H1 (cell line): ENCODE data around the gene BRAT1. TPM values are rescaled to one million over a fixed set of nuclear protein-coding genes. Genes with fewer than 3 reads are reported as not detected.

ENCODE experiments used
- CTCF ChIA-PET: fragments of 300-600 bp; sonication (Branson Sonifier 250); formaldehyde crosslinking; loops from one replicate; lab custom pipeline; 2021; ENCODE audit not compliant: partially characterized antibody; lab: Charles Lee
- POLR2A ChIA-PET: fragments of 300-600 bp; sonication (Branson Sonifier 250); formaldehyde crosslinking; loops from one replicate; lab custom pipeline; 2021; ENCODE audit warnings: inconsistent platforms; ENCODE audit not compliant: partially characterized antibody; lab: Charles Lee
- DNase-seq, 2 experiments: peaks; one replicate each; pipeline versions ENCODE4 v3.0.0 to v3.0.0-alpha.2; 2010 to 2022; ENCODE audit warnings: low spot score in 2 of 2, low read depth in 1 of 2, mixed read lengths in 1 of 2
- FAIRE-seq: peaks from 2 replicates; lab custom pipeline; 2011; peaks lifted over from hg19 to GRCh38; lab: Jason Lieb, UNC
- H2AFZ ChIP-seq: 2 replicates; pipeline ENCODE4 v1.8.1; 2012; ENCODE audit warnings: low read length, inconsistent platforms
- H2AK5ac ChIP-seq: 2 replicates; pipeline ENCODE4 v1.6.1; 2013; ENCODE audit warnings: low read depth, low read length
- H2BK120ac ChIP-seq: replicated peaks from 2 replicates; pipeline ENCODE3; 2013; ENCODE audit warnings: low read depth, low read length, inconsistent platforms
- H2BK12ac ChIP-seq: 2 replicates; pipeline ENCODE4 v1.6.1; 2013; ENCODE audit warnings: low read depth, low read length
- H2BK15ac ChIP-seq: 2 replicates; pipeline ENCODE4 v1.6.1; 2013; ENCODE audit warnings: low read length
- H2BK20ac ChIP-seq: 2 replicates; pipeline ENCODE4 v1.6.1; 2013; ENCODE audit warnings: low read length
- H2BK5ac ChIP-seq: 2 replicates; pipeline ENCODE4 v1.6.1; 2013; ENCODE audit warnings: low read depth, low read length
- H3K14ac ChIP-seq: 2 replicates; pipeline ENCODE4 v1.6.1; 2013; ENCODE audit warnings: inconsistent platforms; ENCODE audit not compliant: insufficient read length
- H3K18ac ChIP-seq: 2 replicates; pipeline ENCODE4 v1.6.1; 2013; ENCODE audit warnings: low read length; ENCODE audit errors: extremely low read depth
- H3K23ac ChIP-seq: 2 replicates; pipeline ENCODE4 v1.6.1; 2013; ENCODE audit warnings: inconsistent platforms; ENCODE audit not compliant: insufficient read length
- H3K23me2 ChIP-seq: 2 replicates; pipeline ENCODE4 v1.6.1; 2013; ENCODE audit warnings: low read depth, low read length
- H3K27ac ChIP-seq: 2 replicates; pipeline ENCODE4 v1.6.1; 2011; ENCODE audit warnings: low read depth, low read length, inconsistent platforms
- H3K27me3 ChIP-seq, 4 experiments: replicated peaks in 1 of 4; 1 replicate in 1 of 4; 2 replicates in 3 of 4; pipeline versions ENCODE4 v1.6.1 to v1.8.1; 2011 to 2013; ENCODE audit warnings: low read length in 3 of 4, mild to moderate bottlenecking in 3 of 4, inconsistent platforms in 2 of 4, mixed read lengths in 2 of 4, moderate library complexity in 1 of 4; ENCODE audit not compliant: control insufficient read depth in 3 of 4, insufficient read depth in 3 of 4; ENCODE audit errors: extremely low read depth in 1 of 4
- H3K36me3 ChIP-seq, 4 experiments: 2 replicates each; pipeline versions ENCODE4 v1.6.1 to v1.8.1; 2011 to 2013; ENCODE audit warnings: mild to moderate bottlenecking in 4 of 4, low read length in 3 of 4, moderate library complexity in 2 of 4, control low read depth in 1 of 4, inconsistent platforms in 1 of 4; ENCODE audit not compliant: insufficient read depth in 4 of 4, control insufficient read depth in 2 of 4
- H3K4ac ChIP-seq: replicated peaks from 2 replicates; pipeline ENCODE3; 2013; ENCODE audit warnings: low read length, low read depth, mixed read lengths, inconsistent platforms; ENCODE audit not compliant: insufficient read length
- H3K4me1 ChIP-seq, 4 experiments: replicated peaks in 1 of 4; 1 replicate in 1 of 4; 2 replicates in 3 of 4; pipeline versions ENCODE4 v1.6.1 to v1.8.1; 2011 to 2013; ENCODE audit warnings: low read length in 3 of 4, inconsistent platforms in 2 of 4, mixed read lengths in 1 of 4; ENCODE audit not compliant: insufficient read depth in 4 of 4, control insufficient read depth in 3 of 4
- H3K4me2 ChIP-seq, 2 experiments: 2 replicates each; pipeline versions ENCODE4 v1.6.1 to v1.8.1; 2011 to 2013; ENCODE audit warnings: low read depth in 2 of 2, low read length in 2 of 2, control low read depth in 1 of 2, inconsistent platforms in 1 of 2, mild to moderate bottlenecking in 1 of 2; ENCODE audit not compliant: insufficient read depth in 1 of 2
- H3K4me3 ChIP-seq, 4 experiments: fragments of 200-600, 300-600 bp in 1 of 4; sonication (generic), shearing (Covaris generic), sonication (Bioruptor Twin) in 1 of 4; 2 replicates each; pipeline versions ENCODE4 v1.5.1 to v1.8.1; 2011 to 2016; ENCODE audit warnings: low read length in 4 of 4, low read depth in 3 of 4, control low read depth in 2 of 4, inconsistent platforms in 2 of 4, mild to moderate bottlenecking in 2 of 4, mixed read lengths in 1 of 4, moderate library complexity in 1 of 4; ENCODE audit not compliant: insufficient read depth in 2 of 4; ENCODE audit errors: extremely low read depth in 1 of 4
- H3K56ac ChIP-seq: replicated peaks from 2 replicates; pipeline ENCODE3; 2013; ENCODE audit warnings: low read depth, mild to moderate bottlenecking, mixed read lengths, low read length, inconsistent platforms; ENCODE audit not compliant: insufficient read length
- H3K79me1 ChIP-seq: 2 replicates; pipeline ENCODE4 v1.6.1; 2013; ENCODE audit warnings: low read depth, low read length, control low read depth
- H3K79me2 ChIP-seq, 2 experiments: 2 replicates each; pipeline versions ENCODE4 v1.6.1 to v1.8.1; 2012 to 2013; ENCODE audit warnings: low read length in 2 of 2, mild to moderate bottlenecking in 2 of 2, inconsistent platforms in 1 of 2; ENCODE audit not compliant: insufficient read depth in 2 of 2, control insufficient read depth in 1 of 2
- H3K9ac ChIP-seq, 4 experiments: replicated peaks in 1 of 4; 1 replicate in 1 of 4; 2 replicates in 3 of 4; pipeline versions ENCODE4 v1.6.1 to v1.8.1; 2011 to 2013; ENCODE audit warnings: low read depth in 3 of 4, low read length in 3 of 4, control low read depth in 2 of 4, mild to moderate bottlenecking in 2 of 4, moderate library complexity in 2 of 4, inconsistent platforms in 1 of 4; ENCODE audit errors: extremely low read depth in 1 of 4
- H3K9me3 ChIP-seq, 2 experiments: 2 replicates each; pipeline versions ENCODE4 v1.6.1 to v1.8.1; 2012 to 2013; ENCODE audit warnings: mild to moderate bottlenecking in 2 of 2, moderate library complexity in 2 of 2, control low read depth in 1 of 2, inconsistent platforms in 1 of 2, low read depth in 1 of 2, low read length in 1 of 2, mixed read lengths in 1 of 2; ENCODE audit not compliant: insufficient read depth in 2 of 2
- H4K20me1 ChIP-seq, 2 experiments: replicated peaks in 1 of 2; 2 replicates each; pipeline versions ENCODE3 to v1.8.1; 2011 to 2013; ENCODE audit warnings: inconsistent platforms in 2 of 2, low read length in 2 of 2, mild to moderate bottlenecking in 1 of 2; ENCODE audit not compliant: insufficient read depth in 2 of 2, control insufficient read depth in 1 of 2
- H4K5ac ChIP-seq: 2 replicates; pipeline ENCODE4 v1.6.1; 2013; ENCODE audit warnings: low read length, low read depth, mixed read lengths, inconsistent platforms; ENCODE audit not compliant: insufficient read length
- H4K8ac ChIP-seq: 2 replicates; pipeline ENCODE4 v1.8.0; 2013; ENCODE audit warnings: mild to moderate bottlenecking, moderate library complexity, low read length, inconsistent platforms; ENCODE audit not compliant: insufficient read depth; ENCODE audit errors: extremely low read depth
- H4K91ac ChIP-seq: replicated peaks from 2 replicates; pipeline ENCODE3; 2013; ENCODE audit warnings: low read length, mixed read lengths, inconsistent platforms; ENCODE audit not compliant: insufficient read length
- KDM1A ChIP-seq: fragments of 200-600, 300-600 bp; sonication (generic); IDR thresholded peaks from 2 replicates; pipeline ENCODE4 v1.7.1; 2016; ENCODE audit warnings: mild to moderate bottlenecking, low read length, borderline replicate concordance
- RNF2 ChIP-seq: fragments of 200-900, 300-1000 bp; sonication (generic); IDR thresholded peaks from 2 replicates; pipeline ENCODE4 v1.7.1; 2016; ENCODE audit warnings: borderline replicate concordance, low read depth, mild to moderate bottlenecking, antibody characterized with exemption, low read length; ENCODE audit not compliant: poor library complexity, severe bottlenecking; ENCODE audit errors: missing control alignments
- SUZ12 ChIP-seq: fragments of 200-600 bp; sonication (generic); IDR thresholded peaks from 2 replicates; pipeline ENCODE4 v1.6.1; 2012; ENCODE audit warnings: mild to moderate bottlenecking, inconsistent platforms, low read length, moderate library complexity, mixed read lengths
- WGBS, 2 experiments: shearing (Covaris generic) in 1 of 2; methylation state at CpG; one replicate each; pipeline versions ENCODE4 v1.1.6 to v1.1.7; 2013 to 2015; ENCODE audit warnings: low lambda C conversion rate in 2 of 2, mixed read lengths in 2 of 2, inconsistent platforms in 1 of 2, low coverage in 1 of 2, missing lambda C conversion rate in 1 of 2; ENCODE audit not compliant: insufficient replicate concordance in 2 of 2, insufficient coverage in 1 of 2, insufficient read length in 1 of 2; ENCODE audit errors: extremely low coverage in 1 of 2, missing lambda C conversion rate in 1 of 2; 5-methylcytosine and 5-hydroxymethylcytosine counted together
- polyA plus RNA-seq, 7 experiments: library from polyadenylated mRNA; depleted of rRNA in 3 of 7; stranded (reverse) in 5 of 7; unstranded in 2 of 7; fragments of >200 nt in 5 of 7; fragments of 200-250 nt in 2 of 7; gene quantifications; 1 replicate in 5 of 7; 2 replicates in 1 of 7; 4 replicates in 1 of 7; pipeline versions ENCODE4 v1.2.1 to v1.2.3, GENCODE V29; 2011 to 2013; ENCODE audit warnings: missing spikeins in 2 of 7, mixed read lengths in 2 of 7
- total RNA-seq: library from RNA; stranded (reverse); fragmentation: NEBNext Ultra II Directional; extraction: Animal tissue kit (Norgen Biotek cat#: 25700); gene quantifications from 2 replicates; pipeline ENCODE4 v1.2.1, GENCODE V29; 2021

The BRAT1 gene
- total and polyA plus RNA-seq, 2 of the 8 experiments (the other 6 are each of a cell fraction or from before 2014, with no cell fraction given) = 36.8 to 42.3 TPM

GRCh38 chr7:2507208-2507916 is 48.0 kb downstream of the BRAT1 start:
- peaks cover 0 to 9% (median 3%) of the 10 kb centered on the region in 4 experiments; a peak in 3 of 7 replicates for H3K4me1 ChIP-seq
- DNase-seq (no peak), FAIRE-seq (no peak)
- no peak overlapping the region for H2BK20ac ChIP-seq
- ChIA-PET CTCF (interaction anchor here (0.7 to 1.6 kb wide), 6 partner anchors 8 to 37 kb away, joined by 3 to 4 read pairs (median 3); no protein-coding TSS in a partner anchor), POLR2A (interaction anchor here (0.5 to 4.6 kb wide), 6 partner anchors 8 to 119 kb away, joined by 3 to 19 read pairs (median 4); no protein-coding TSS in a partner anchor)
- no peak overlapping the region for H3K27ac ChIP-seq
- H3K4ac ChIP-seq = no peak overlapping the region
- H4K8ac ChIP-seq = no peak overlapping the region
- no peak overlapping the region for H3K9ac ChIP-seq
- H3K18ac ChIP-seq = no peak overlapping the region
- TF ChIP-seq KDM1A (peak; percentile 40; the same call in 1 of the 2 replicates), RNF2 (no peak), SUZ12 (no peak)
- H3K4me2 ChIP-seq = no peak overlapping the region
- H4K91ac ChIP-seq = no peak overlapping the region
- no peak overlapping the region for H2AFZ ChIP-seq
- H2AK5ac ChIP-seq = no peak overlapping the region
- no peaks in the 10 kb centered on the region for H3K23me2 ChIP-seq
- no peak overlapping the region for H4K5ac ChIP-seq
- 0 out of 2 replicates have a peak overlapping the region, but pooled peaks have one; percentile 2 for H2BK5ac ChIP-seq
- WGBS, 2 experiments = 85% methylated on average over 22 of the region's 26 CpGs; no CpG with 5 or more reads in 1 of the 2 experiments
- no peaks in the 10 kb centered on the region for H3K9me3 ChIP-seq
- H2BK12ac ChIP-seq = no peak overlapping the region
- H3K79me1 ChIP-seq = no peaks in the 10 kb centered on the region
- no peak overlapping the region for H3K23ac ChIP-seq
- H3K79me2 ChIP-seq = no peaks in the 10 kb centered on the region
- H3K4me3 ChIP-seq = no peak overlapping the region
- no peak overlapping the region; the same call in 1 of the 2 replicates for H2BK15ac ChIP-seq
- no peaks in the 10 kb centered on the region for H3K36me3 ChIP-seq
- H4K20me1 ChIP-seq = no peaks in the 10 kb centered on the region
- H2BK120ac ChIP-seq = no peak overlapping the region
- H3K56ac ChIP-seq = no peak overlapping the region
- no peaks in the 10 kb centered on the region for H3K27me3 ChIP-seq
- H3K14ac ChIP-seq = no peak overlapping the region
